ENCODE data around the gene IYD.

The IYD gene, protein sequence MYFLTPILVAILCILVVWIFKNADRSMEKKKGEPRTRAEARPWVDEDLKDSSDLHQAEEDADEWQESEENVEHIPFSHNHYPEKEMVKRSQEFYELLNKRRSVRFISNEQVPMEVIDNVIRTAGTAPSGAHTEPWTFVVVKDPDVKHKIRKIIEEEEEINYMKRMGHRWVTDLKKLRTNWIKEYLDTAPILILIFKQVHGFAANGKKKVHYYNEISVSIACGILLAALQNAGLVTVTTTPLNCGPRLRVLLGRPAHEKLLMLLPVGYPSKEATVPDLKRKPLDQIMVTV

GRCh38 chr6:150368762-150369161 is at the start of gene IYD:
Gene IYD (plus strand): TSS chr6:150369012. CDS start chr6:150369032, 20 bp downstream.
- no peak for DNase-seq

- DNase-seq, result no peak
Observed at GRCh38 chr6:150319924-150320323, 48.9 kb upstream of the IYD start.

DNA sequence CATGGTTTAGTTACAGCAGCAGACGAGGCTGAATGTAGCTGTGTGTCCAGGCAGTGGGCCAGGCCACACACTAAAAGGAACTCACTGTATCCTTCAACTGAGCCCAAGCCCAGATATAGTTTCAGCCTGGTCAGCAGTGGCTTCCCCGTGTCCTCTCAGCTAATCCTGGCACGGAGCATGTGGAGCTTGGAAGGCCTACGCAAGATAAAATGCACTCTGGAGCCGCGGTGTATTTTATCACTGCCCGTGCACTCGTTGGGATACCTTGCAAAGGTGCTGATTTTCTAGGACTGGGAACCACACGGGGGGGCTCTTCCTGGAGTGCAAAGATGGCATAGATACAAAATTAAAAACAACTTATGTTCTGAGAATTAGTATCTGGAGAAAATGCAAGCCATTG is 48.4 kb upstream of the IYD start:
- no peak for DNase-seq

DNA sequence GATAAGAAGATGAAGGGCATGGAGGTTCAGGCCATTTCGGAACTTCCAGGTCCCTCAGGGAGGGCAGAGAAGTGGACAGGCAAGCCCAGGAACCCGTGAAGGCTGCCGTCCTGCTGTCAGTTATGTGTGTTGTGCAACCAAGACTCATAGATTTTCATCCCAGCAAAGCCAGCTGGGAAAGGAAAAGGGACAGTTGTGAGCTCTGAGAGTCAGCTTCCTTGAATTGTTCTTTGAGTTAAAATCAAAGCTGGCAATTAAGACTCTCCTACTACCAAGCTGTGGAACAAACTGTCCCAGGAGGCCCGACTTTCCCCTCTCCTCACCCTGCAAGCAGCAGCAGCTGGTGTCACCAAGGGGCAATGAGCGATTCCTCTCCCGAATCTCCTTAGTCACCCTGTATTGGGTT is 46.3 kb upstream of the IYD start:
- DNase-seq, result no peak

DNA sequence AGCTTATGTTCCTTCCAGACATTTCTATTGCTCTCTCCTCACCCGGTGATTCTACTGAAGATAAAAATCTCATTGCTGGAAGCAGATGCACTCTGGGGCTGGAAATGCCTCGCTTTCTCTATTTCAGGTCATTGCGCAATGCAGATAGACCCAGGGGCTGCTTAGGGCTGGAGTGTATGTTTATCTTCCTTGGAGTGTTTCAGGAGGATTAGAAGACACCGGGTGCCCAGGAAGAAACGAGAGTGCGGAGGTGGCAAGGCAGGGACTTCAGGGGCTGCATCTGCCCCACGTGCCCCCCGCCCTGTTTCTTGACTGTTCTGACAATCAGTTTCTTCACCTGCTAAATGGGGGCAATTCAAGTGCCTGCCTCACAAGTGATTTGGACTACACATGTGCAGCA is 45.6 kb upstream of the IYD start:
- DNase-seq, result no peak

GRCh38 chr6:150324044-150324443 is 44.8 kb upstream of the IYD start:
- DNase-seq, result no peak

DNA sequence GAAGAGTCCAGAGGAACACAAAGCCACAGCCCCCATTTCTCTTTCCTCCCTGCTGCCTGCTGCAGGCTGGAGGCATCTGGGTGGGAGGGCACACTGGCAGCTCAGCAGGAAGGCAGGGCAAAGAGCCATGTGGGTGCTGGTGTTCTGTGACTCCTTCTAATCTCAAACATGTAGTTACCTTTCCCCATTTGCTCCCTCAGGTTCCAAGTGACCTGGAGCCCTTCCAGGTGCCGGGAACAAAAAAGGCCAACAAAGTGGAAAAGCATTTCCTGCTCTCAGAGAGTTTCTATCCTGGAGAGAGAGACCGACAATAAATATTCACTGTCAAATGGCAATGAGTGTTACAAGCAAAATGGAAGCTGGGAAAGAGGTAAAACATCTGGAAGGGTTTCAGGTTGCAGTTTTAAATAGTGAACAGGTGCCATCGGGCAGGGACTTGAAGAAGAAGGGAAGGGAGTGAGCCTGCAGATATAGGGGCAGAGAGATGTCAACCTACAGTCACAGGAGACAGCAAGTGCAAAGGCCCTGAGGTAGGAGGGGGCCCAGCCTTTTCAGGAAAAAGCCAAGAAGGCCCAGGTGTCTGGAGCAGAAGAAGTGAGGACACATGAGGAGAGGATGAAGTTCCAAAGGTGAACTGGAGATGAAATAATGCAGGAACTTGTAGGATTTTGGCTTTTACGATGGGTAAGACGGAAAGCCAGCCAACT is 43.6 kb upstream of the IYD start:
- no peak for DNase-seq

DNA sequence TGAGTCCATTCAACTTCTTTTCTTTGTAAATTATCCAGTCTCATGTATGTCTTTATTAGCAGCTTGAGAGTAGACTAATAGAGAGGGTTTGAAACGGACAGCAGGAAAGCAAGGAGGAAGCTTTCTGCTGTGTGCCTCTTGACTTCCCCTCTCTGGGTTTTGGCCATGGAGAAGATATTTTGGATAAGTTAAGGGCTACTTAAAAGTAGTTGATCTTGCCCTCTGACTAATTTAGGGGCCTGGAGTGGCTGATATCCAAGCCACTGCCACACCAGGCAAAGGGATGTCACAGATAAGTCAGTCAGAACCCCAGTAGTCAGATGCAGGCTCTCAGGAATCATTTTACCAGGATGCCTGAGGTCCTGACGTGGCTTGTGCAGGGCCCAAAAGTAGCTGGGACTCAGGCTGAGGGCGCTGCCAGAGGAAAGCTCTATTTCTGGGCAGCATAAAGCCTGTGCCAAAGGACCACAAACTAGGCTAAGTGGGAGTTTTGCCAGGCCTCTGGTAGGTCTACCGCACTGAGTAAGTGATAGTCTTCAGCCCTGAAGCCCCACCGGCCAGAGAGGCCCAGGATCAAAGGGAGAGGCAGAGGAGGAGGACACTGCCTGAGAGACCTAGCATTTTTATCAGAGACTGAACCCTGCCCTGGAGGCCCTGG is 41.6 kb upstream of the IYD start:
- DNase-seq, result no peak

DNA sequence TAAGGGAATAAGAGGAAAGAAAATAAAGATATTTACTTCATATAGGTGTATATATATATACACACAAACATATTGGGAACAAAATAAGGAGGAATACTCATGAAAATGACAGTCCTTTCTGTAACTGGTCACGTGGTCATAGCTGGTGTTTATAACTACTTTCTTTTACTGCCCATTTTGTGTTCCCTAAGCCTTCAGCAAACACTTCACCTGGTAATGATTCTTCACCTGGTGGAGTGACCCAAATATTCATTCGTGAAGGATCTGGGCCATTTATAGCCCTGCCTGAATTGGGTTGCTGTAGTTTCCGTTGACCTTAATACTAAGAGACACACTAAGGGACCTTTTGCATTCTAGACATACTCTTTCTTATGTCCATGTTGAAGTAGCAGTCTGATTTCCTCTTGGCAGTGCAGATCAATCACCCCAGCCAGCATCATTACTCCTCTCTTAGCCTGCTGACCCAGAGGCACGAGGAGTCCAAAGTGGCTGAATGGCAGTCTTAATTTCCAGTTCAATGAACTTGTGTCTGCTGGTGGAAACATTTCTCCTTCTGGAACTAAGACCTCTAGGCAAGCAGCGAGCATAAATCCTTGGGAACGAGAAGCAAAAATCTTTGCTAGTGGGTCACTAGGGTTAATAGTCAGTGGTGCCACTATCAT is 39.9 kb upstream of the IYD start:
- DNase-seq, result no peak

DNA sequence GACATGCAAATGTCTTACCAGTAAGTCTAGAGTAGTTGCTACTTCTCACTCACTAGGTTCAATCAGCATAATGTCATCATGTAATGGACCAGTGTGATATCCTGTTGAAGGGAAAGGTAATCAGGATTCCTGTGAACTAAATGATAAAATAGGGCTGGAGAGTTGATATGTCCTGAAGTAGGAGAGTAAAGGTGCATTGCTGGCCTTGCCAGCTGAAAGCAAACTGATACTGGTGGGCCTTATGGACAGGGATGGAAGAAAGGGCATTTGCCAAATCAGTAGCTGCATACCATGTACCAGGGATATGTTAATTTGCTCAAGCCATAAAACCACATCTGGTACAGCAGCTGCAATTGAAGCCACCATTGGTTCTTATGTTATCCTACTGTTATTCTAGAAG is 37.5 kb upstream of the IYD start:
- DNase-seq, result no peak

DNA sequence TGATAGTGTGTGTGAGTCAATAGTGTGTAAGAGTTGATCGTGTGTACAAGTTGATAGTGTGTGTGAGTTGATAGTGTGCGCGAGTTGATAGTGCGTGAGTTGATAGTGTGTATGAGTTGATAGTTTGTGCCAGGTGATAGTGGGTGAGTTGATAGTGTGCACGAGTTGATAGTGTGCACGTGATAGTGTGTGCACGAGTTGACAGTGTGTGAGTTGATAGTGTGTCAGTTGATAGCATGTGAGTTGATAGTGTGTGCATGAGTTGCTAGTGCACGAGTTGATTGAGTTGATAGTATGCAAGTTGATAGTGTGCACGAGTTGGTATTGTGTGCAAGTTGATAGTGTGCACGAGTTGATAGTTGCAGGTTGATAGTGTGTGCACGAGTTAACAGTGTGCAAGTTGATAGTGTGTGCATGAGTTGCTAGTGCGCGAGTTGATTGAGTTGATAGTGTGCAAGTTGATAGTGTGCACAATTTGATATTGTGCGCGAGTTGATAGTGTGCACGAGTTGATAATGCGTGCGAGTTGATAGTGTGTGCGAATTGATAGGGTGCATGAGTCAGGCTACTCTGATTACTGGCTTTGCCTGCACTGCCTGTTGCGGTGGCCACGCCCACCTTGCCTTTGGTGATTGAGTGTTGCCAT is 35.8 kb upstream of the IYD start:
- DNase-seq, result no peak

DNA sequence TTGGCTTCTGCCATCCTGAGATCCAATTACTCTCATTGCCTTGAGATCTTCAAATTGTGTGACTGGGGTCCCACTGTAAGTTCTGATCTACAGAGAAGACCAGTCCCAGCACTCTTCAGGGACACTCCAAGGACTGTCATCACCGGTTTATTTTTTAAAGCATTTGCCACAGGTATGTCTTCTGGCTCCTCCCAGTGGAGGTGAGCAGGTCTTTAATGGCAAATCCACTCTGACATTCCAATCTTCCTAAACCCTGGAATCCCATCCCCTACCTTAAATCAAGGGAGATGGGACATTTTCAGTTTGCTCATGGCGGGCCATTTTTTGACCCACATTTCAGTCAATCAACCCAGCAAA is 35.2 kb upstream of the IYD start:
- DNase-seq, result no peak

DNA sequence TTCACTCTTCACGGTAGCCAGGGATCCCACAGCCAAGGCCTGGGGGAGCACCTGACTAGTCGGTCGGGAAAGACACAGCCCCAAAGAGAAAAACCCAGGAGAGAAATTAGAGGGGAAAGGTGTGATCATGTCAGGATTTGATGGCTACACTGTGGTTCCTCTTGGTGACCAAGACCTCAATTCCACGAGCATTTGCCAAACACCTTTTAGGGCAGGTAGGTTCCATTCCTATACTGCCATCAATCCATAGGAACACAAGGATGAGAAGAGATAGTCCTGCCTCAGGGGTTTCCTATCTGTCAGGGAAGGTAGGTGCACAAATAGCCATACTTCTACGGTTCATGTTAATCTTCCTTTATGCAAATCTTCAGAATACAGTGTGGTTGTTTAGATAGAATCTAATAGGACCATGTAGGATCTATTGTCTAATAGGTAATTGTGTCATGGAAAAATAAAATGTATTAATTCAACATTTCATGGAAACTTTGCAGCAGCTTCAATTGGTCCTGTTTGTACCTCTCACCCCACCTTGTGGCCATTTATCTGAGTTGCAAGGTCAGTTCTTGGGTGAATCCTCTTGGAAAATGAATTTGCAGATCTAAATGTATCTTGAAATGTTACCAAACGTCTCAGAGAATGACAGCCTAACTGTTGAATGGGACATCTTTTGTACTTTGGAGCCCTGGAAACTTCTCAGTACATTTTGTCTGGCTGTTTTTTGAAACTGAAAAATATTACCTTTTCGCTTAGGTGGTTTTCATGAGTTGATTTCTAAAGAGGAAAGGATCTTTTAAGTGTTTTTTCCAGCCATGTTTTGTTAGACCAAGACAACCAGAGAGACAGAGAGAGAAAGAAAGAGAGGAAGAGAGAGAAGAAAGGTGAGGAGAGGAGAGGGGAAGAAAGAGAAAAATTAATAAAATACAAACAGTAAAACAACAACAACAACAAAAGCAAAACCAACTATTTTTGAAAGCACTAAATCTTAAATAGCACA is 33.7 kb upstream of the IYD start:
- DNase-seq, result no peak

- no peak for DNase-seq
Observed at GRCh38 chr6:150336299-150336698, 32.5 kb upstream of the IYD start.

- DNase-seq, result no peak
Observed at GRCh38 chr6:150336708-150337107, 32.1 kb upstream of the IYD start.

DNA sequence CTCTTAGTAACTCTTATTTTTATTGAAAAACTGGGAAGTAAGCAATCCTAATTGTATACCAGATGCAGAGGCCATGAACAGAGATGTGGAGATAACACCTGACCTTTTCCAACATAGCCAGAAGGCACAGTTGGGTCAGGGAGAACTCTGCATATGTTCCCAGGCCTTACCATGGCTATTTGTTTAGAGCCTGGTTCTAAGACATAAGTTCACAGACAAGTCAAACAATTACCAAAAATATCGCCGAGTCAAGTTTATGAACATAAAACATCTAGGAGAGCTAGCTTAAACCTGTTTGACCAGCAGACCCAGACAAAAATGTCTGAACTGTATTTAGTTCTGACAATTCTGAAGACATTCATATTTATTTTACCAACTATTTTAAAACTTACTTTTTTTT is 26.7 kb upstream of the IYD start:
- no peak for DNase-seq

DNA sequence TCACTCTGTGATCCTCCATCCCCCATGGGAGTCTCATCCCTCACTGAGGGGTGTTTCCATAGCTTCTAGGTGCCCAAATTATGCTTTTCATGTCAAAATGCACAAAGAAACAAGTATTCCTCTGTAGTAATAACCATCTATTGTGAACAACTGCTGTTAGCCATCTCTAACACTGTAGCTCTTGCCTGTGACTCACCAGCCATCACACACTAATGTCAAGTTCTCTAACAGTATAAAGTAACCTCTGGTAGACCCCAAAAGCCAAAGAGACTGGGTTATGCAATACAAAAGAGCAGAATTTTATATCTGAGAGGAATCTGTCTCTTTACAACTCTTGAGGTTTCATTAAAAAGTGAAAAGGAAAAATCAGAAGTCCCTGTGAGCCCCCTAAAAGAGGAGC is 25.4 kb upstream of the IYD start:
- DNase-seq, result no peak

DNA sequence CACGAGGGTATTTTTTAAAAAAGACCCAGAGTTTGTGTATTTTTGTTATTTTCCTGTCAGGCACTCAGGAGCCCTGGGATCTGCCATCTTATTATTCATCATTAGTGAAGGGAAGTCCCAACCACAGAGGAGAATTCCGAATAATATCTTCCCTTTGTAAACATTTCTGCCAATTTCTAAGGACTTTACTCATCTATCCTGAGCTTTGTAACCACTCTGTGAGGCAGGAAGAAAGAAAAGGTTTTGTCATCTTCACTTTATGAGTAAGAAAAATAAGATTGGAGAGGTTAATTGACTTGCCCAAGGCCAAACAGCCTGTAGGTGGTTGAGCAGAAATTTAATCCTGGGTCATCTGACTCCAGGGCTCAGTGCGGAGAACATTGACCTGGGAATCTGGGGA is 23.0 kb upstream of the IYD start:
- no peak for DNase-seq

DNA sequence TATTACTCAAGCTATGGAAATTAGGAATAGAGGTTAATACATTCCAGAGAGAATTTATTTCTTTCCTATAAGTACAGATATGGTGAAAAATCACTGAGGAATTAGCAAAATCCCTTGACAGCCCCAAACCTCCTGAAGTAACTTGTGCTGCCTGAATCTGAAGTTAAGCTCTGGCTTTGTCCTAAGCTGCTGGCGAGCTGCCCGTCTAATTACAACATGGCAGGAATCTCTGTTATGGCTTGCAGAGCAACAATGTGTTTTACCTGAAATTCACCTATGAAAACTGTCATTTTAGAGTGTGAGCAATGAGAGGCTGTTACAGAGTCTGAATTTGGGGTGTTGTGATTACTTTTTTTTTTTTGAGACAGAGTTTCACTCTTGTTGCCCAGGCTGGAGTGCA is 22.5 kb upstream of the IYD start:
- DNase-seq, result no peak

DNA sequence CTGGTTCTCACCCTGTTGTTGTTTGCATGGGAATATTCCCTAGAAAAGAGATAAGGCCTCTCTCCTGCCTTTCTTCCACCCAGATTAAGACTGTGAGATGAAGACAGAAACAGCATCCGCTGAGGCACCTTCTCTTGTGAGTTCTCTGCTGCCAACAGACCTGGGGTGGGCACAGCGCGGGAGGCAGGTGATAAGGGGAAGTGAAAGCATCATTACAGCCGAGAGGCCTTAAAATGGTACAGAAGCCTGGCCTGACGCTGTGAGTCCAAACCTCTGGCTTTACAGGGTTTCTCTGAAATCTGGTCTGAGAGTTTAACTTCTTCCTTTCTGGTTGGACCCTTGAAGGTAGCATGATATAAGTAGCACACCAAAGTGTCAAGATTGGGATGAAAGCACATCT is 21.0 kb upstream of the IYD start:
- no peak for DNase-seq

DNA sequence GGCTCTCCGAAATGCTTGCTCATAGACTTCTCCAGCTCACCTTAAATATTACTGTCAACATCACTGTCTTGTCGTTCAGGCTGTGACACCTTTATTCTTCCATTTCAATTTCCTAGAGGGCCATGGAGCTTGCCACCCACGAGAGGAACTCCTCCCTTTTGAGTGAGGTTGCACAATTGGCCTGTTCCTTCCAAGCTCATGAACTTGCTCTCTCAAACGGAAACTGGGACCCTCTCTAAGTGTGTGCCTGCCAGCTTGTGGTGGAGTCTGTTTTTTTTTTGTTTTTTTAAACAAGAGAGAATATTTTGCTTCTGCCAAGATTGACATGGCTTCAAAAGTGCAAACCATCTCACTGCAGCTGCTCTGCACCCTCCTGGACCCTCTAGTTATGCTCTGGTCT is 19.3 kb upstream of the IYD start:
- DNase-seq, result no peak
